Measurements from ENCODE around the gene MOGAT3. TPM values are rescaled to one million over a fixed set of nuclear protein-coding genes. Genes with fewer than 3 reads are reported as not detected.

The MOGAT3 gene
- total and polyA plus RNA-seq, 2 of the 4 experiments (the other 2 are of a cell fraction): not detected

GRCh38 chr7:101200504-101200861 is 353 bp downstream of the MOGAT3 start:
- Histone ChIP-seq H4K91ac (ENCODE audit: insufficient read depth, low read depth, low read length) (no peak overlapping the region), H3K23ac (ENCODE audit: low read depth, low read length) (no peak overlapping the region), H2AK9ac (replicated peaks; ENCODE audit: low read depth, low read length, poor library complexity) (no peak overlapping the region), H3K18ac (ENCODE audit: low read depth, low read length) (no peak overlapping the region), H3K27ac (ENCODE audit: insufficient read depth, low read length) (no peak overlapping the region), H3K36me3 (ENCODE audit: control insufficient read depth, insufficient read depth, low read length) (no peaks in the 10 kb centered on the region), H4K5ac (ENCODE audit: low read depth, low read length) (no peak overlapping the region), H2AFZ (replicated peaks; ENCODE audit: low read length, poor library complexity) (no peak overlapping the region), H3K4me1 (ENCODE audit: control insufficient read depth, insufficient read depth, low read length) (no peaks in the 10 kb centered on the region), H3K14ac (replicated peaks; ENCODE audit: low read depth, low read length) (no peak overlapping the region), H3K4me2 (ENCODE audit: low read depth, low read length) (no peak overlapping the region), H3K9me3 (ENCODE audit: control insufficient read depth, insufficient read depth, low read length) (0 out of 2 replicates have a peak, but pooled peaks cover 2% of the 10 kb centered on the region), H3K4ac (ENCODE audit: low read depth, low read length) (no peak overlapping the region), H3K9ac (ENCODE audit: low read depth, low read length) (no peak overlapping the region), H2BK15ac (ENCODE audit: low read depth, low read length) (no peak overlapping the region), H2BK20ac (ENCODE audit: low read depth, low read length) (no peak overlapping the region), H3K56ac (ENCODE audit: extremely low read depth, insufficient read depth, low read length) (no peak overlapping the region), H4K20me1 (ENCODE audit: insufficient read depth, low read length) (no peaks in the 10 kb centered on the region), H3K9me1 (ENCODE audit: insufficient read depth, low read length) (no peaks in the 10 kb centered on the region), H2AK5ac (ENCODE audit: low read depth, low read length) (no peak overlapping the region), H4K8ac (ENCODE audit: low read depth in 2 of 2, low read length in 2 of 2) (no peak overlapping the region), H3K79me1 (ENCODE audit: low read depth in 1 of 2, low read length in 2 of 2) (no peaks in the 10 kb centered on the region), H3K4me3 (ENCODE audit: insufficient read depth, low read depth, low read length) (no peak overlapping the region), H3K27me3 (ENCODE audit: control insufficient read depth, insufficient read depth, low read length) (peaks cover 44% of the 10 kb centered on the region), H2BK120ac (ENCODE audit: low read depth, low read length) (no peak overlapping the region), H2BK5ac (ENCODE audit: low read depth, low read length, poor library complexity, severe bottlenecking) (no peak overlapping the region)
- WGBS, 2 experiments (ENCODE audit: extremely low coverage in 2 of 2, insufficient read length in 1 of 2): no CpG with 5 or more reads among the region's 2 CpGs
- no TSS peak for BruUV-seq (replicated peaks)
- no peak for TF ChIP-seq USF2 (IDR thresholded peaks at IDR 0.05; ENCODE audit: low read depth, low read length)
- no peak for TF ChIP-seq ELK1 (IDR thresholded peaks at IDR 0.05; ENCODE audit: borderline replicate concordance, low read depth, low read length)
- no peak for TF ChIP-seq NFE2L2 (IDR thresholded peaks at IDR 0.05; ENCODE audit: low read depth, low read length)
- TF ChIP-seq SMC3 (IDR thresholded peaks at IDR 0.05; ENCODE audit: low read depth, low read length): no peak
- TF ChIP-seq RCOR1 (IDR thresholded peaks at IDR 0.05; ENCODE audit: insufficient replicate concordance, low read length): no peak
- TF ChIP-seq MXI1 (IDR thresholded peaks at IDR 0.05; ENCODE audit: borderline replicate concordance, low read depth, low read length): no peak
- no peak for TF ChIP-seq CTCF (conservative IDR thresholded peaks at IDR 0.05; ENCODE audit: low read depth, low read length)
- TF ChIP-seq POLR2A (IDR thresholded peaks at IDR 0.05; ENCODE audit: low read depth, low read length): no peak
- TF ChIP-seq RFX5 (IDR thresholded peaks at IDR 0.05; ENCODE audit: low read depth, low read length): no peak
- TF ChIP-seq CEBPB (IDR thresholded peaks at IDR 0.05; ENCODE audit: low read depth, low read length): no peak
- no peak for TF ChIP-seq BHLHE40 (IDR thresholded peaks at IDR 0.05; ENCODE audit: low read depth, low read length)
- TF ChIP-seq MAFK (IDR thresholded peaks at IDR 0.05; ENCODE audit: low read depth, low read length): no peak
- TF ChIP-seq RAD21 (IDR thresholded peaks at IDR 0.05; ENCODE audit: low read length): no peak
- intact Hi-C loops (cut with micrococcal nuclease) (no loop called here), dilution Hi-C loops (cut with HindIII; ENCODE audit: low sequenced_read_pairs, unreplicated experiment) (no loop called here), in situ Hi-C loops (cut with MboI; ENCODE audit: low sequenced_read_pairs) (no loop called here)
- no peak for ATAC-seq (ENCODE audit: low read depth)
- DNase-seq: no peak
- ChIA-PET POLR2A (ENCODE audit: unreplicated experiment) (no interaction called here), CTCF (interaction anchor here (0.6 kb wide), 1 partner anchor 14 kb away, joined by 7 read pairs; no protein-coding TSS in a partner anchor)

Measured in IMR-90 (cell line).